Measurements from ENCODE around the gene STING1.
"Not testable (repeated sequence)": the region's sequence is repeated elsewhere in the genome, so short reads cannot be mapped to it uniquely, and the experiment has no call there.

Gene STING1

GRCh38 chr5:139503879-139504278, 21.3 kb upstream of the STING1 start:
- DNase-seq (ENCODE audit: low read depth, low spot score), result not testable (repeated sequence)

GRCh38 chr5:139503036-139503817, 20.7 kb upstream of the STING1 start:
- DNase-seq (ENCODE audit: low read depth, low spot score); H3K27ac ChIP-seq: not testable (repeated sequence)

More at GRCh38 chr5:139503879-139504278, 21.3 kb upstream of the STING1 start:
- not testable (repeated sequence) for H3K27ac ChIP-seq

- no peak for DNase-seq (ENCODE audit: low read depth, low spot score)
- no peak overlapping the region for H3K27ac ChIP-seq
These were observed 18.8 kb upstream of the STING1 start for GRCh38 chr5:139501381-139501780.

- H3K27ac ChIP-seq, result peak overlapping the region; percentile 17
- no peak for DNase-seq (ENCODE audit: low read depth, low spot score)
These were observed 13.3 kb upstream of the STING1 start for GRCh38 chr5:139495638-139496435.

- no peak overlapping the region for H3K27ac ChIP-seq
- no peak for DNase-seq (ENCODE audit: low read depth, low spot score)
These were observed 12.3 kb upstream of the STING1 start for GRCh38 chr5:139494832-139495231.

- H3K27ac ChIP-seq, result no peak overlapping the region
- no peak for DNase-seq (ENCODE audit: low read depth, low spot score)
These were observed 11.7 kb upstream of the STING1 start for GRCh38 chr5:139494256-139494655.

- DNase-seq (ENCODE audit: low read depth, low spot score), result no peak
- H3K27ac ChIP-seq, result no peak overlapping the region
These were observed 10.2 kb upstream of the STING1 start for GRCh38 chr5:139492700-139493192.

- no peak for DNase-seq (ENCODE audit: low read depth, low spot score)
- no peak overlapping the region for H3K27ac ChIP-seq
These were observed 5.7 kb upstream of the STING1 start for GRCh38 chr5:139488260-139488659.

- H3K27ac ChIP-seq, result no peak overlapping the region
- no peak for DNase-seq (ENCODE audit: low read depth, low spot score)
These were observed 3.6 kb upstream of the STING1 start for GRCh38 chr5:139486201-139486600.

GRCh38 chr5:139482890-139483208, 291 bp upstream of the STING1 start:
- not testable (repeated sequence) for DNase-seq (ENCODE audit: low read depth, low spot score)
- H3K27ac ChIP-seq, result peak overlapping the region; percentile 94

GRCh38 chr5:139481580-139482049, 943 bp downstream of the STING1 start:
- peak overlapping the region; percentile 94 for H3K27ac ChIP-seq
- no peak for DNase-seq (ENCODE audit: low read depth, low spot score)

GRCh38 chr5:139481122-139481533, 1.4 kb downstream of the STING1 start:
- DNase-seq (ENCODE audit: low read depth, low spot score), result no peak
- H3K27ac ChIP-seq, result peak overlapping the region; percentile 94

GRCh38 chr5:139479729-139480128, 2.8 kb downstream of the STING1 start:
- not testable (repeated sequence) for H3K27ac ChIP-seq; DNase-seq (ENCODE audit: low read depth, low spot score)

GRCh38 chr5:139478657-139479423, 3.7 kb downstream of the STING1 start:
- H3K27ac ChIP-seq; DNase-seq (ENCODE audit: low read depth, low spot score): not testable (repeated sequence)

- H3K27ac ChIP-seq, result no peak overlapping the region
- no peak for DNase-seq (ENCODE audit: low read depth, low spot score)
These were observed 6.5 kb downstream of the STING1 start for GRCh38 chr5:139475865-139476617.

GRCh38 chr5:139474890-139475791, 7.4 kb downstream of the STING1 start:
- no peak overlapping the region for H3K27ac ChIP-seq
- no peak for DNase-seq (ENCODE audit: low read depth, low spot score)

- no peak for DNase-seq (ENCODE audit: low read depth, low spot score)
- H3K27ac ChIP-seq, result peak overlapping the region; percentile 60
These were observed 9.0 kb downstream of the STING1 start for GRCh38 chr5:139473565-139473964.

- no peak for DNase-seq (ENCODE audit: low read depth, low spot score)
- peak overlapping the region; percentile 60 for H3K27ac ChIP-seq
These were observed 9.5 kb downstream of the STING1 start for GRCh38 chr5:139473105-139473504.
